SW 1271 (cell line): Measurements from ENCODE around the gene GMDS.

ENCODE experiments used
- DNase-seq, 2 experiments: peaks; one replicate each; lab custom pipeline; 2025; lab: John Stamatoyannopoulos, UW

Gene GMDS

DNA sequence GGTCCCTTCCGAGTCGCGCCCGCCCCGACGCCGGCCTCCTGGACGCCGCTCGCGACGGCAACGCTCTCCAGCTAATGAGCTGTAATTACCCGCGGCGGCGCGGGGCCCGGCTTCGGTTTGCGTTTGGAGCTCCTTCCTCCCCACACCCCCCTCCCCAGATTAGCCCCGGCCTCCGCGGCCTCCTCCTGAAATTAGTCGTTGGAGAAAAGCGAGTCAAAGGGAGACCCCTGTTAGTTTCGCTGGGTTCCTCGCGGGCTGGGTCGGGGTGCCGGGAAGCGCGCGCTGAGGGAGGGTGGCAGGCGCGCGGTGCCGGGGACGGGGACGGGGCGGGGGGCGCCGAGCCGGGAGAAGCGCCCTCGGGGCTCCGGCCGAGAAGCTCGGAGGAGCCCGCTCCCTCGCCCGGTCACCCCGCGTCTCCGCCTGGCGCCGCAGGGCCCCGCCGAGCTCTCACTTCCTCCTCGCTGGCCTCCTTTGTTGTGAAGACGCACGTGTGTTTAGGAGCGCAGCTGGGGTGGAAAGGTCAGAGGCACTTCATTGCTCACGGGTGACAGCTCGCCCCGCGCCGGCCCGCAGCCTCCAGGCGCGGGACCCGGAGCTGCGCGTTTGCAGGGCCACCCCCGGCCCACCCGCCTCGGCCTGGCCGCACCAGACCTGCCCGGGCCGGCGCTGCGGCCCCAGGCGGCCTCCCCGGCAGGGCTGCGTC is 630.8 kb downstream of the GMDS start:
- no peak for DNase-seq

DNA sequence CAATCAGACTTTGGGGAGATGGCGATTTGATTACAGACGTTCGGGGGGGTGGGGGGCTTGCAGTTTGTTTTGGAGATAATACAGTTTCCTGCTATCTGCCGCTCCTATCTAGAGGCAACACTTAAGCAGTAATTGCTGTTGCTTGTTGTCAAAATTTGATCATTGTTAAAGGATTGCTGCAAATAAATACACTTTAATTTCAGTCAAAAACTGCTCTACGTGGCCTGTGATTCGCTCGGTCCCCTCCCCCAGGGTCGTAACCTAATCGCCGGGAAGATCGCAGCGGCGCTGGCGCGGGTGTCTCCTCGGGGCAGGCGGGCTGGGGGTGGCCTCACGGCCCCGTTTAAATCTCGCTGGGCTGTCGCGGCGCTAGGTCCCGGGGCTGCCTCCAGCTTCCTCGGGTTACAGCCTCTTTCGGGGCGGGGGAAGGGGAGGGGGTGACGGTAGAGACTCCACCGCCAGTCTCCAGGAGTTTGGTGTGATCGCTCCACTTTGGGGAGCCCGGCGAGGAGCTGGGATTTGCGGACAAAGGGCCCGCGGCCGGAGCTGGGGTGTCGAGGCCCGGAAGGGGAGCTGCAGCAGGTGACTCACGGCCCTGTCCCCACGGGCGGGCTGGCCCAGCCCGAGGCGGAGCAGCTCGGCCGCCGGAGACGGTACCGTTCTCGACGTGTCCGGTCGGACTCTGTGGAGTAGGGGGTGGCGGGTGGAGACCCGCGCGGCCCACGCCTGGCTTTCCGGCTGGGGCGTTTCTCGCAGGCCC is 631.5 kb downstream of the GMDS start:
- no peak for DNase-seq

- DNase-seq, result no peak
Measured at GRCh38 chr6:1613346-1613687, 632.1 kb downstream of the GMDS start.

DNA sequence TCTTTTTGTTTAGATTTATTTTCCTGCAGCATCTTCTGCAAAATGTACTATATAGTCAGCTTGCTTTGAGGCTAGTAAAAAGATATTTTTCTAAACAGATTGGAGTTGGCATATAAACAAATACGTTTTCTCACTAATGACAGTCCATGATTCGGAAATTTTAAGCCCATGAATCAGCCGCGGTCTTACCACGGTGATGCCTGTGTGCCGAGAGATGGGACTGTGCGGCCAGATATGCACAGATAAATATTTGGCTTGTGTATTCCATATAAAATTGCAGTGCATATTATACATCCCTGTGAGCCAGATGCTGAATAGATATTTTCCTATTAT is 632.5 kb downstream of the GMDS start:
- DNase-seq, result no peak

GRCh38 chr6:1612299-1612973 is 633.0 kb downstream of the GMDS start:
- DNase-seq, result no peak

DNA sequence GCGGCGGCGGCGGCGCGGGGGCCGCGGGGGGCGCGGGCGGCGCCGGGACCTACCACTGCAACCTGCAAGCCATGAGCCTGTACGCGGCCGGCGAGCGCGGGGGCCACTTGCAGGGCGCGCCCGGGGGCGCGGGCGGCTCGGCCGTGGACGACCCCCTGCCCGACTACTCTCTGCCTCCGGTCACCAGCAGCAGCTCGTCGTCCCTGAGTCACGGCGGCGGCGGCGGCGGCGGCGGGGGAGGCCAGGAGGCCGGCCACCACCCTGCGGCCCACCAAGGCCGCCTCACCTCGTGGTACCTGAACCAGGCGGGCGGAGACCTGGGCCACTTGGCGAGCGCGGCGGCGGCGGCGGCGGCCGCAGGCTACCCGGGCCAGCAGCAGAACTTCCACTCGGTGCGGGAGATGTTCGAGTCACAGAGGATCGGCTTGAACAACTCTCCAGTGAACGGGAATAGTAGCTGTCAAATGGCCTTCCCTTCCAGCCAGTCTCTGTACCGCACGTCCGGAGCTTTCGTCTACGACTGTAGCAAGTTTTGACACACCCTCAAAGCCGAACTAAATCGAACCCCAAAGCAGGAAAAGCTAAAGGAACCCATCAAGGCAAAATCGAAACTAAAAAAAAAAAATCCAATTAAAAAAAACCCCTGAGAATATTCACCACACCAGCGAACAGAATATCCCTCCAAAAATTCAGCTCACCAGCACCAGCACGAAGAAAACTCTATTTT is 633.7 kb downstream of the GMDS start:
- peak in 1 of 2 experiments; percentile 41 for DNase-seq

- DNase-seq, result peak in 1 of 2 experiments; percentile 19
Measured at GRCh38 chr6:1611322-1611571, 634.2 kb downstream of the GMDS start.

DNA sequence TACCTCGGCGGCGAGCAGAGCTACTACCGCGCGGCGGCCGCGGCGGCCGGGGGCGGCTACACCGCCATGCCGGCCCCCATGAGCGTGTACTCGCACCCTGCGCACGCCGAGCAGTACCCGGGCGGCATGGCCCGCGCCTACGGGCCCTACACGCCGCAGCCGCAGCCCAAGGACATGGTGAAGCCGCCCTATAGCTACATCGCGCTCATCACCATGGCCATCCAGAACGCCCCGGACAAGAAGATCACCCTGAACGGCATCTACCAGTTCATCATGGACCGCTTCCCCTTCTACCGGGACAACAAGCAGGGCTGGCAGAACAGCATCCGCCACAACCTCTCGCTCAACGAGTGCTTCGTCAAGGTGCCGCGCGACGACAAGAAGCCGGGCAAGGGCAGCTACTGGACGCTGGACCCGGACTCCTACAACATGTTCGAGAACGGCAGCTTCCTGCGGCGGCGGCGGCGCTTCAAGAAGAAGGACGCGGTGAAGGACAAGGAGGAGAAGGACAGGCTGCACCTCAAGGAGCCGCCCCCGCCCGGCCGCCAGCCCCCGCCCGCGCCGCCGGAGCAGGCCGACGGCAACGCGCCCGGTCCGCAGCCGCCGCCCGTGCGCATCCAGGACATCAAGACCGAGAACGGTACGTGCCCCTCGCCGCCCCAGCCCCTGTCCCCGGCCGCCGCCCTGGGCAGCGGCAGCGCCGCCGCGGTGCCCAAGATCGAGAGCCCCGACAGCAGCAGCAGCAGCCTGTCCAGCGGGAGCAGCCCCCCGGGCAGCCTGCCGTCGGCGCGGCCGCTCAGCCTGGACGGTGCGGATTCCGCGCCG is 634.7 kb downstream of the GMDS start:
- DNase-seq, result peak in 1 of 2 experiments; percentile 23

DNA sequence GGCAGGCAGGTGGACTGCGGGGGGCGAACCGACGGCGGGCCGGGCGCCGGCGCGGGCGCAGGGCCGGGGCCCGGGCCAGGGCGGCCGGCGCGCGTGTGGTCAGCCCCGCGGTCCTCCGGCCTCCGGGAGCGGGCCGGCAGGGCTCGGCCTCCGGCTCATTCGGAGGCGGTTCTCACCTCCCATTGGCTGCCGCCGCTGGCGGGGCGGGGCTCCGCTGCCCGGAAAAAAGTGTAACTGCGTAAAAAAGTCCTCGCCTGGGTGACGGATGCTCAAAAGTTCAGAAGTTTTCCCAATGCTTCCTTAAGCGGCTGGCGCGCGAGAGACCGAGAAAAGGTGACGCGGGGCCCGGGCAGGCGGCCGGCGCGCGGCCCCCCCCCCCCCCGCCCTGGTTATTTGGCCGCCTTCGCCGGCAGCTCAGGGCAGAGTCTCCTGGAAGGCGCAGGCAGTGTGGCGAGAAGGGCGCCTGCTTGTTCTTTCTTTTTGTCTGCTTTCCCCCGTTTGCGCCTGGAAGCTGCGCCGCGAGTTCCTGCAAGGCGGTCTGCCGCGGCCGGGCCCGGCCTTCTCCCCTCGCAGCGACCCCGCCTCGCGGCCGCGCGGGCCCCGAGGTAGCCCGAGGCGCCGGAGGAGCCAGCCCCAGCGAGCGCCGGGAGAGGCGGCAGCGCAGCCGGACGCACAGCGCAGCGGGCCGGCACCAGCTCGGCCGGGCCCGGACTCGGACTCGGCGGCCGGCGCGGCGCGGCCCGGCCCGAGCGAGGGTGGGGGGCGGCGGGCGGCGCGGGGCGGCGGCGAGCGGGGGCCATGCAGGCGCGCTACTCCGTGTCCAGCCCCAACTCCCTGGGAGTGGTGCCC is 635.5 kb downstream of the GMDS start, which contains the start of gene FOXC1:
Gene FOXC1 (plus strand): TSS at position 268 of the 849 bp plus-strand sequence. CDS start 531 bp downstream, at position 799.
- peak; percentile 86 to 94 for DNase-seq

DNA sequence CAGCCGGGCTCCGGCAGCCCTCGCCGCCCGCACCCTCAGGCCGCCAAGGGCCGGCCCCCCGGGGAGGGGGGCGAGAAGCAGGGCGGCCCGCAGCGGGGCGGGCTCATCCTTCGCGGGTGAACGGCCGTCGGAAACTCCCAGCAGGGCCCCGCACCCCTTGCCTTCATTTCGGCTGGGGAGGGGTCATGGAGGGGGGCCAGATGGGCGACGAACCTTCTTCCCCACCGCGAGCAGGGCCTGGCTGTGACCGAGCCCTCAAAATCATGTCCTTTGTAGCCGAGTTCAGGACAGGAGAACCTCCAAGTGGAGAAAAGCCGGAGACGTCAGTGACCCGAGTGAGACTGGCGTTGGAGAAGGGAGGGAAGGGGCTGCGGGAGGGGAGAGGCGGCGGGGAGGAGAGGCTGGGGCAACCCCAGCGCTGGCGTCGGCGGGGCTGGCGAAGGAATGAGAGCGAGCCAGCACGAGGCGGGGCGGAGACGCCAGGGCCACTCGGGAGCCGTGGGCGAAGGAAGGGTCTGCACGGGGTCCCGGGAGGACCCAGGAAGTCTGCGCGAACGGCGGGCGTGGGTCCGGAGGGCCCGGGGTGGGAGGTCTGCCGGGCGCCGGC is 636.3 kb downstream of the GMDS start:
- peak in 1 of 2 experiments; percentile 20 for DNase-seq

DNA sequence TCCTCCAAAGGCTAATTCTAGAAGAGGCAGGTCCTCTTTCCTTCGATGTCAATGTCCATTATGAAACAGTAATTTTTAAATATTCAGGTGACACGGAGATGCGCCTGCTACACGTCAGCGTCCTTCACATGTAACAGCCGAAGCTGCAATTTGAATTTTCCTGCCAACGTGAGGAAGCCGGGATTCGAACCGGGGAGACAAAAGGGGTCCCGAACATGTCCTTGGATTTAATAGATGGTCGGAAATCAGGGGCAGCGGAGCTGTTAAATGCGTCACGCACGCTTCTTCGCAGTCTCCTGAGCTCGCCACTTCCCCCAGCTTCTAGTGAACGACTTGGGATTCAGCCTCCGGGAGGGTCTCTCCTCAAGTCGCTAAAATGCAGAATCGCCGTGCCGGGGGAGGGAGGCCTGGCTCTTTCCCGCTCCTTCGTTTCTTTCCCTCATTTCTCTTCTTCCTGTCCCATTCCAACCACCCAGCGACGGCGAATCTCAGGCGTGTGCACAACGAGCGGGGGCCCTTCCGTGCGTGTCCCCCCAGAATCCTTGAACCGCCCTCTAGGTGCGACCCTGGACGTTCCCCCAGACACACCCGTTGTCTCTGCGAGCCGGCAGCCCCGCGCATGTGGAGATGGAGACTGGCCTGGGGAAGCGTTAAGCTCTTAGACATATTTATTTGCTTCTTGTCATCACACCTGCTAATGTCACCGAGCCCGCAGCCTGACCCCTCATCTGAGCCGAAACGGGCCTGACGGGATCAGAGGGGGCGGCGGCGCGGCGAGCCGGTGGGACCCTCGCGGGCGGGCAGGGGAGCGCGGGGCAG is 637.0 kb downstream of the GMDS start:
- no peak for DNase-seq

GRCh38 chr6:1607516-1608221 is 637.7 kb downstream of the GMDS start:
- DNase-seq, result no peak

GRCh38 chr6:1606780-1607515 is 638.5 kb downstream of the GMDS start:
- DNase-seq, result no peak

- DNase-seq, result no peak
Measured at GRCh38 chr6:1605893-1606779, 639.3 kb downstream of the GMDS start.

DNA sequence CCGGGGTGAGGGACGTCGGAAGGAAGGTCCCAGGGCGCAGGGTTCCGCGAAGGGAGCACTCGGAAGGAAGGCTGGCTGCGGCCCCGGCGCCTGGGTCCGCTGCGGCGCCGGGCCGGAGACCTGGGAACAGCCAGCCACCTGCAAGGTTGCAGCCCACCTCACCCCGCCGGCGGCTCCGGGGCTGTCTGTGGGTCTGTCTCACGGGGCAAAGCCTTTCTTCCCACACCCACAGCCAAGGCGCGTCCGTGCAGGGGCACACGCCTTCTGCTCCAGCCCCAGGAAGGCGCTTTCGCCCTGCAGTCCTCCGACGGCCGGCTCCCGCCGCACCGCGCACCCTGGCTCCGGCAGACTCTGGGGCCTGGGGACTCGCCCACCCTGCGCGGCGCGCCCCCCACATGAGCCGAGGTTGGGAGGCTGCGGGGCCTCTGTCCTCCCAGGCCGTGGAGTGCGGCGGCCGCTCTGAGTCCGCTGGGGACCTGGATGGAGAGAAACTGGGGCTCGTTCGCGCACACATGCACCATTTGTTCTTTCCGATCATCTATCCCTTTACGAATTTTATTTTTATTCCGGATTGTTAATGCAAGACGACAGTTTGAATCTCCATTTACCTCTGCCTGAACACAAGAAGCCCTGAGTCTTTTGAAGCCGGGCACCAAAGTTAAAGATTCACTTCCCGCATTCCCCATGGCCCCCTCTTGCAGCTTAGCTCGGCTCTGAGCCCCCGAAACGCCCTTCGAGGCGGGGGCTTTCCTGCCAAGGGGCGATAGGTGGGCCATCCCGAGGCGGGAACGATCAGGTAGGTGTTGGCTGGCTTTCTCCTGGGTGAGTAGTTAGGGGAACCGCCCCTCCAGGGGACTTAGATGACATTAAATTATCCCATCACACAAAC is 640.2 kb downstream of the GMDS start:
- no peak for DNase-seq
